HUES6 (cell line): ENCODE results near the gene PCDHGA4.
"Not testable (repeated sequence)": the region's sequence is repeated elsewhere in the genome, so short reads cannot be mapped to it uniquely, and the experiment has no call there.

Experiments used
- H3K27ac ChIP-seq: 2 replicates; pipeline ENCODE4 v1.7.0; 2013; ENCODE audit warnings: low read depth, mild to moderate bottlenecking, low read length, inconsistent platforms
- H3K27me3 ChIP-seq: 2 replicates; pipeline ENCODE4 v1.6.1; 2013; ENCODE audit warnings: low read length; ENCODE audit not compliant: control insufficient read depth, insufficient read depth
- H3K36me3 ChIP-seq: 2 replicates; pipeline ENCODE4 v1.6.1; 2013; ENCODE audit warnings: low read length; ENCODE audit not compliant: control insufficient read depth, insufficient read depth
- H3K4me1 ChIP-seq: 2 replicates; pipeline ENCODE4 v1.6.1; 2013; ENCODE audit warnings: low read length; ENCODE audit not compliant: control insufficient read depth, insufficient read depth
- H3K4me3 ChIP-seq: 2 replicates; pipeline ENCODE4 v1.5.1; 2013; ENCODE audit warnings: low read depth, low read length
- H3K9ac ChIP-seq: one replicate; pipeline ENCODE4 v1.6.1; 2013; ENCODE audit warnings: mild to moderate bottlenecking, low read length
- H3K9me3 ChIP-seq: 2 replicates; pipeline ENCODE4 v1.6.1; 2013; ENCODE audit warnings: low read depth, low read length; ENCODE audit not compliant: control insufficient read depth, insufficient read depth

The PCDHGA4 gene

DNA sequence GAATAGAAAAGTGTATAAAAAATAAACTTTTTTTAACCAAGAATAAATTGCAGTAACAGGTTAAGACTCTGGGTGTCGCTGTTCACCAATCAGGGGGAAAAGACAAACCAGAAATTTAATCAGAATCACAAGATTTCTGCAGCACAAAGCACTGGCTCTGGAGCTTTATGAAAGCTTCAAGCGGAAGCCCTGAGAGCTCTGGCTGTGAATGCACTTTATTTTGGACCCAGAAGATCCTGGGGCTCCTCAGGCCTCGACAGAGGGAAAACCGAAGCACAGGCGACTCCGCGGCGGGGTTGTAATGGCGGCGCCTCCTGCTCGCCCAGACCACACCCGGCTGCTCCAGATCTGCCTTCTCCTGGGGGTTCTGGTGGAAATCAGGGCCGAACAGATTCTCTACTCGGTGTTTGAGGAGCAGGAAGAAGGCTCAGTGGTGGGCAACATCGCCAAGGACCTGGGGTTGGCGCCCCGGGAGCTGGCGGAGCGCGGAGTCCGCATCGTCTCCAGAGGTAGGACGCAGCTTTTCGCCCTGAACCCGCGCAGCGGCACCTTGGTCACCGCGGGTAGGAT lies at the start of gene PCDHGA4:
TSS of gene PCDHGA4 (plus strand) at position 122 of the 570 bp plus-strand sequence. CDS start at position 209, 87 bp downstream.
- peaks cover 48% of the 10 kb centered on the region for H3K9me3 ChIP-seq
- no peak within 1 kb of the TSS for H3K4me3 ChIP-seq
- H3K9ac ChIP-seq: no peak within 1 kb of the TSS
- no peaks in the 10 kb centered on the region for H3K36me3 ChIP-seq
- H3K4me1 ChIP-seq: no peaks in the 10 kb centered on the region
- H3K27me3 ChIP-seq: no peaks in the 10 kb centered on the region
- no peak within 1 kb of the TSS for H3K27ac ChIP-seq

DNA sequence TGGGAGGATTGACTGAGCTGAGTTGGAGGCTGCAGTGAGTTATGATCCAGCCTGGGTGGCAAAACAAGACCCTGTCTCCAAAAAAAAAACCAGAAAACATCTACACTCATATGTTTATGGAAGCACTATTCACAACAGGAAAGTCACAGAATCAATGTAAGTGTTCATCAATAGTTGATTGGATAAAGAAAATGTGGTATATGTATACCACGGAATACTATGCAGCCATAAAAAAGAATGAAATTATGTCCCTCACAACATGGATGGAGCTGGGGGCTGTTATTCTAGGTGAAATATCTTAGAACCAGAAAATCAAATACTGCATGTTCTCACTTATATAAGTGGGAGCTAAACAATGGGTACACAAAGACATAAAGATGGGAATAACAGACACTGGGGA lies 48.2 kb upstream of the PCDHGA4 start:
- Histone ChIP-seq H3K27ac (no peak overlapping the region), H3K4me1 (no peaks in the 10 kb centered on the region), H3K36me3 (no peaks in the 10 kb centered on the region), H3K9ac (no peak overlapping the region), H3K9me3 (peaks cover 20% of the 10 kb centered on the region), H3K4me3 (no peak overlapping the region), H3K27me3 (no peaks in the 10 kb centered on the region)

- Histone ChIP-seq H3K9me3 (peaks cover 21% of the 10 kb centered on the region), H3K27ac (no peak overlapping the region), H3K36me3 (peaks cover 21% of the 10 kb centered on the region), H3K9ac (no peak overlapping the region), H3K4me1 (no peaks in the 10 kb centered on the region), H3K4me3 (no peak overlapping the region), H3K27me3 (no peaks in the 10 kb centered on the region)
Measured at GRCh38 chr5:141313711-141314110, 41.1 kb upstream of the PCDHGA4 start.

DNA sequence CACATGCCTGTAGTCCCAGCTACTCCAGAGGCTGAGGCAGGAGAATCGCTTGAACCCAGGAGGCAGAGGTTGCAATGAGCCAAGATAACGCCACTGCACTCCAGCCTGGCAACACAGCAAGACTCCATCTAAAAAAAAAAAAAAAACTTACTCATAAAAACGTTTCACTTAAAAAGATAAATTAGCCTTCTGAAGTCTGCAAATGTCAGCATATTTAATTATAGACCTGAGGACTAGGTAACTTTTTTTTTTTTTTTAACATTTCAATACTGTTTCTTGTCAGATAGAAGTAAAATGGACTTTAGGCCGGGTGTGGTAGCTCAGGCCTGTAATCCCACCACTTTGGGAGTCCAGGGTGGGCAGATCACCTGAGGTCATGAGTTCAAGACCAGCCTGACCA lies 37.9 kb upstream of the PCDHGA4 start:
- not testable (repeated sequence) for H3K4me3 ChIP-seq, H3K4me1 ChIP-seq, H3K27me3 ChIP-seq, H3K9ac ChIP-seq, H3K27ac ChIP-seq
- H3K36me3 ChIP-seq: peaks cover 34% of the 10 kb centered on the region
- peaks cover 34% of the 10 kb centered on the region for H3K9me3 ChIP-seq

GRCh38 chr5:141319202-141319601 lies 35.6 kb upstream of the PCDHGA4 start:
- peaks cover 34% of the 10 kb centered on the region for H3K9me3 ChIP-seq
- H3K9ac ChIP-seq: no peak overlapping the region
- no peak overlapping the region for H3K27ac ChIP-seq
- H3K4me3 ChIP-seq: peak overlapping the region; percentile 89
- H3K27me3 ChIP-seq: no peaks in the 10 kb centered on the region
- no peaks in the 10 kb centered on the region for H3K4me1 ChIP-seq
- H3K36me3 ChIP-seq: peaks cover 34% of the 10 kb centered on the region

DNA sequence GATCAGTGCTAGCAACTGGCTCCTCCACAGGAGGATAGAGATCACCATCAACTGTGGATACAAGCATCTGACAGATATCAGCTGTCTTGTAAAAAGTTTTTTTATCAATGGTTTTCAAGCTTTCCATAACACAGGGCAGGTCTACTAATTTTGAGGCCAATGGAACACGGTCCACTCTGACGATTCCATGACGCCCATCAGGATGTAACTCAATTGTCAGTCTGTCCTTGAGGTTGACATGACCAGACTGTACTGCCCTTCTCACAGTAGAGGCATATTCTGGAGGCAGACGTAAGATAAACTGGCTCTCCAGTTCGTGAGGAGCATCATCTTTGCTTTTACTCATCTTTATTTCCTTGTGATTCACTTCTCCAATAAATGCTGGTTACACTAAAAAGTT lies 35.1 kb upstream of the PCDHGA4 start:
- H3K36me3 ChIP-seq: peaks cover 34% of the 10 kb centered on the region
- H3K4me1 ChIP-seq: no peaks in the 10 kb centered on the region
- H3K4me3 ChIP-seq: peak overlapping the region; percentile 89
- H3K9me3 ChIP-seq: peaks cover 32% of the 10 kb centered on the region
- H3K27ac ChIP-seq: no peak overlapping the region
- H3K9ac ChIP-seq: peak overlapping the region; percentile 96
- H3K27me3 ChIP-seq: no peaks in the 10 kb centered on the region

DNA sequence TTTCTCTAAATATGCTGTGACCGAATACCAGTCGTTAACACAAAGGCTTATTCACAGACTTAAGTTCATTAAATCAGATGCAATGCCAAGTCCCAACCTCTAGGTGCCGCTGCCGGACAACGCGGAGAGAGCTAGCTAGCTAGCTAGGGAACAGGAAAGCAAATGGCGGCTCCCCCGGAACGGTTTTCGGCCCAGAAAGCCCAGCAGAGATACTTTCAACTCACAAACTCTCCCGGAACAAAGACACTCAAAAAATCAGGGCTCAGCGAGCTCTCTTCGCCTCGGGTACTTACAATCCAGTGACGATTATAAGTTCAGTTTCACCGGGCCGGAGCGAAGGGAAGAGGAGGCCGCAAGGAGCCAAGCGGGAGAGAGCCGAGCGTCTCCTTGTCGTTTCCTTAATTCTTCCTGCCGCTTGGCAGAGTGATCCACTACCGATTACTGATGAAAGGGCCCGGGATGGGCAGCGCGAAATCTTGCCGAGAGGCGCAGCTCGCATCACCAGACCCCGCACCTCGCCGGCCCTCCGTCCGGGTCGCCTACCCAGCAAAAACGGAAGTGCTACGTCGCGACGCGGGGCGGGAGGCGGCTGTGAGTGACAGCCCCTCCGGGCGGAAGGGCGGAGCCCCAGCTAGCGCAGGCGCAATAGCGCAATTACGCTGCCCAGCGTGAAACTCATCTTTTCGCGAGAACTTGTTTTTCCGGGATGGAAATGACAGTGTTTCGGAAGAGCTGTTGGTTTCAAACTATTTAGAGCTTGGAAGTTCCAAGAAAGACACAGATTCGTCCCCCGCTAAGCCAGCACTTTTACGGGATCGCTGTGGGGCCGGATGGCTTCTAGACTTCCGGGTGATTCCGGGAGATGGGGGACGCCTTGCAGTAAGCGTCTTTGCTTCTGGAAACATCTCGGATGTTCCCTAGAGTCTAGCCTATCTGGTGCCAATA lies 34.3 kb upstream of the PCDHGA4 start, which contains the start of gene TAF7:
TSS of gene TAF7 (minus strand) at position 560 of the 945 bp plus-strand sequence. CDS start 740 bp downstream, outside the sequence.
- H3K4me1 ChIP-seq: no peaks in the 10 kb centered on the region
- peak within 1 kb of the TSS; percentile 89 for H3K4me3 ChIP-seq
- H3K27ac ChIP-seq: peak within 1 kb of the TSS; percentile 99
- H3K36me3 ChIP-seq: peaks cover 33% of the 10 kb centered on the region
- no peaks in the 10 kb centered on the region for H3K27me3 ChIP-seq
- peaks cover 24% of the 10 kb centered on the region for H3K9me3 ChIP-seq
- H3K9ac ChIP-seq: peak within 1 kb of the TSS; percentile 96

DNA sequence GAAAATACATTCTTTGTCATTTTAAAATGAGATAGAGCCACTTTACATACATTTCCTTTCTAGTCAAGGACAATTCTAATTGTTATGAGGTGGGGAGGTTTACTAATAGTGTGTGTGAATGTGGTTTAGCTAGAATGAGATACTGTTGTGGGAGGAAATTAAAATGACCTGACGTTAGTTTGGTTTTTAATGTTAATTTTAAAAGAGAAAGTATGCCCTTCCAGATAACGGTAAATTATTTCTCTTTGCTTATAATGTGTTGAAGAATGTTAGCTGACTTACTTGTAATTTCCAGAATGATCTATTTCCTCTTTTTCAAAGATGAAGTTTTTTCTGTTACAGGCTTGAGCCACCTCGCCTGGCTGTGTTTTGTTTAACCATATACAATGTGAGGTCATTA lies 32.6 kb upstream of the PCDHGA4 start:
- Histone ChIP-seq H3K36me3 (peaks cover 23% of the 10 kb centered on the region), H3K9me3 (peaks cover 24% of the 10 kb centered on the region), H3K9ac (no peak overlapping the region), H3K27ac (no peak overlapping the region), H3K27me3 (no peaks in the 10 kb centered on the region), H3K4me3 (no peak overlapping the region), H3K4me1 (no peaks in the 10 kb centered on the region)

GRCh38 chr5:141326088-141326854 lies 28.6 kb upstream of the PCDHGA4 start:
- Histone ChIP-seq H3K27ac (no peak overlapping the region), H3K9ac (peak overlapping the region; percentile 57), H3K27me3 (no peaks in the 10 kb centered on the region), H3K36me3 (no peaks in the 10 kb centered on the region), H3K9me3 (peaks cover 13% of the 10 kb centered on the region), H3K4me3 (peak overlapping the region; percentile 51), H3K4me1 (no peaks in the 10 kb centered on the region)

DNA sequence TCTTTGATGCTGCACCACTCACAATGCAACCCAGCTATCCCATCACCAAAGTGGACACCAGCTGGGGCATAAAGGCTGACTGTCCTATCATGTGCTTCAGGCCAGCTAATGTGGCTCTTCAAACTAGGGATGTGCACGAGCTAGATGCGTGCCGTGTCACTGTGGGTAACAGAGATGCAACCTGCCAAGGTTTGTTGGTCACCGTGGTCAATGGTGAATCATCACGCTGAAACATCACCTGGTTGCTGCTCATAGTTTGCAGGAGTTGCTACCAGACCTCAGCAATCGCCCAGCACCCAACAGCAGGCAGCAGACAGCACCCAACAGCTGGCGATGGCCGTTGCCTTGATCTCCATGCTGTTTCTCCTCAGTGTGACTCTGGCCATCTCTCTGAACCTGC lies 26.6 kb upstream of the PCDHGA4 start:
- no peaks in the 10 kb centered on the region for H3K27me3 ChIP-seq
- no peaks in the 10 kb centered on the region for H3K36me3 ChIP-seq
- H3K4me3 ChIP-seq: no peak overlapping the region
- H3K9me3 ChIP-seq: peaks cover 30% of the 10 kb centered on the region
- no peaks in the 10 kb centered on the region for H3K4me1 ChIP-seq
- no peak overlapping the region for H3K27ac ChIP-seq
- no peak overlapping the region for H3K9ac ChIP-seq
